H1 (cell line): ENCODE data around the gene EPM2A. TPM values are rescaled to one million over a fixed set of nuclear protein-coding genes. Genes with fewer than 3 reads are reported as not detected.

Experiments used
- CTCF ChIA-PET: fragments of 300-600 bp; sonication (Branson Sonifier 250); formaldehyde crosslinking; loops from one replicate; lab custom pipeline; 2021; ENCODE audit not compliant: partially characterized antibody; lab: Charles Lee
- POLR2A ChIA-PET: fragments of 300-600 bp; sonication (Branson Sonifier 250); formaldehyde crosslinking; loops from one replicate; lab custom pipeline; 2021; ENCODE audit warnings: inconsistent platforms; ENCODE audit not compliant: partially characterized antibody; lab: Charles Lee
- DNase-seq, 2 experiments: peaks; one replicate each; pipeline versions ENCODE4 v3.0.0 to v3.0.0-alpha.2; 2010 to 2022; ENCODE audit warnings: low spot score in 2 of 2, low read depth in 1 of 2, mixed read lengths in 1 of 2
- FAIRE-seq: peaks from 2 replicates; lab custom pipeline; 2011; peaks lifted over from hg19 to GRCh38; lab: Jason Lieb, UNC
- H2AFZ ChIP-seq: 2 replicates; pipeline ENCODE4 v1.8.1; 2012; ENCODE audit warnings: low read length, inconsistent platforms
- H2AK5ac ChIP-seq: 2 replicates; pipeline ENCODE4 v1.6.1; 2013; ENCODE audit warnings: low read depth, low read length
- H2BK120ac ChIP-seq: replicated peaks from 2 replicates; pipeline ENCODE3; 2013; ENCODE audit warnings: low read depth, low read length, inconsistent platforms
- H2BK12ac ChIP-seq: 2 replicates; pipeline ENCODE4 v1.6.1; 2013; ENCODE audit warnings: low read depth, low read length
- H2BK15ac ChIP-seq: 2 replicates; pipeline ENCODE4 v1.6.1; 2013; ENCODE audit warnings: low read length
- H2BK20ac ChIP-seq: 2 replicates; pipeline ENCODE4 v1.6.1; 2013; ENCODE audit warnings: low read length
- H2BK5ac ChIP-seq: 2 replicates; pipeline ENCODE4 v1.6.1; 2013; ENCODE audit warnings: low read depth, low read length
- H3K14ac ChIP-seq: 2 replicates; pipeline ENCODE4 v1.6.1; 2013; ENCODE audit warnings: inconsistent platforms; ENCODE audit not compliant: insufficient read length
- H3K18ac ChIP-seq: 2 replicates; pipeline ENCODE4 v1.6.1; 2013; ENCODE audit warnings: low read length; ENCODE audit errors: extremely low read depth
- H3K23ac ChIP-seq: 2 replicates; pipeline ENCODE4 v1.6.1; 2013; ENCODE audit warnings: inconsistent platforms; ENCODE audit not compliant: insufficient read length
- H3K23me2 ChIP-seq: 2 replicates; pipeline ENCODE4 v1.6.1; 2013; ENCODE audit warnings: low read depth, low read length
- H3K27ac ChIP-seq: 2 replicates; pipeline ENCODE4 v1.6.1; 2011; ENCODE audit warnings: low read depth, low read length, inconsistent platforms
- H3K27me3 ChIP-seq, 4 experiments: replicated peaks in 1 of 4; 1 replicate in 1 of 4; 2 replicates in 3 of 4; pipeline versions ENCODE4 v1.6.1 to v1.8.1; 2011 to 2013; ENCODE audit warnings: low read length in 3 of 4, mild to moderate bottlenecking in 3 of 4, inconsistent platforms in 2 of 4, mixed read lengths in 2 of 4, moderate library complexity in 1 of 4; ENCODE audit not compliant: control insufficient read depth in 3 of 4, insufficient read depth in 3 of 4; ENCODE audit errors: extremely low read depth in 1 of 4
- H3K36me3 ChIP-seq, 4 experiments: 2 replicates each; pipeline versions ENCODE4 v1.6.1 to v1.8.1; 2011 to 2013; ENCODE audit warnings: mild to moderate bottlenecking in 4 of 4, low read length in 3 of 4, moderate library complexity in 2 of 4, control low read depth in 1 of 4, inconsistent platforms in 1 of 4; ENCODE audit not compliant: insufficient read depth in 4 of 4, control insufficient read depth in 2 of 4
- H3K4ac ChIP-seq: replicated peaks from 2 replicates; pipeline ENCODE3; 2013; ENCODE audit warnings: low read length, low read depth, mixed read lengths, inconsistent platforms; ENCODE audit not compliant: insufficient read length
- H3K4me1 ChIP-seq, 4 experiments: replicated peaks in 1 of 4; 1 replicate in 1 of 4; 2 replicates in 3 of 4; pipeline versions ENCODE4 v1.6.1 to v1.8.1; 2011 to 2013; ENCODE audit warnings: low read length in 3 of 4, inconsistent platforms in 2 of 4, mixed read lengths in 1 of 4; ENCODE audit not compliant: insufficient read depth in 4 of 4, control insufficient read depth in 3 of 4
- H3K4me2 ChIP-seq, 2 experiments: 2 replicates each; pipeline versions ENCODE4 v1.6.1 to v1.8.1; 2011 to 2013; ENCODE audit warnings: low read depth in 2 of 2, low read length in 2 of 2, control low read depth in 1 of 2, inconsistent platforms in 1 of 2, mild to moderate bottlenecking in 1 of 2; ENCODE audit not compliant: insufficient read depth in 1 of 2
- H3K4me3 ChIP-seq, 4 experiments: fragments of 200-600, 300-600 bp in 1 of 4; sonication (generic), shearing (Covaris generic), sonication (Bioruptor Twin) in 1 of 4; 2 replicates each; pipeline versions ENCODE4 v1.5.1 to v1.8.1; 2011 to 2016; ENCODE audit warnings: low read length in 4 of 4, low read depth in 3 of 4, control low read depth in 2 of 4, inconsistent platforms in 2 of 4, mild to moderate bottlenecking in 2 of 4, mixed read lengths in 1 of 4, moderate library complexity in 1 of 4; ENCODE audit not compliant: insufficient read depth in 2 of 4; ENCODE audit errors: extremely low read depth in 1 of 4
- H3K56ac ChIP-seq: replicated peaks from 2 replicates; pipeline ENCODE3; 2013; ENCODE audit warnings: low read depth, mild to moderate bottlenecking, mixed read lengths, low read length, inconsistent platforms; ENCODE audit not compliant: insufficient read length
- H3K79me1 ChIP-seq: 2 replicates; pipeline ENCODE4 v1.6.1; 2013; ENCODE audit warnings: low read depth, low read length, control low read depth
- H3K79me2 ChIP-seq, 2 experiments: 2 replicates each; pipeline versions ENCODE4 v1.6.1 to v1.8.1; 2012 to 2013; ENCODE audit warnings: low read length in 2 of 2, mild to moderate bottlenecking in 2 of 2, inconsistent platforms in 1 of 2; ENCODE audit not compliant: insufficient read depth in 2 of 2, control insufficient read depth in 1 of 2
- H3K9ac ChIP-seq, 4 experiments: replicated peaks in 1 of 4; 1 replicate in 1 of 4; 2 replicates in 3 of 4; pipeline versions ENCODE4 v1.6.1 to v1.8.1; 2011 to 2013; ENCODE audit warnings: low read depth in 3 of 4, low read length in 3 of 4, control low read depth in 2 of 4, mild to moderate bottlenecking in 2 of 4, moderate library complexity in 2 of 4, inconsistent platforms in 1 of 4; ENCODE audit errors: extremely low read depth in 1 of 4
- H3K9me3 ChIP-seq, 2 experiments: 2 replicates each; pipeline versions ENCODE4 v1.6.1 to v1.8.1; 2012 to 2013; ENCODE audit warnings: mild to moderate bottlenecking in 2 of 2, moderate library complexity in 2 of 2, control low read depth in 1 of 2, inconsistent platforms in 1 of 2, low read depth in 1 of 2, low read length in 1 of 2, mixed read lengths in 1 of 2; ENCODE audit not compliant: insufficient read depth in 2 of 2
- H4K20me1 ChIP-seq, 2 experiments: replicated peaks in 1 of 2; 2 replicates each; pipeline versions ENCODE3 to v1.8.1; 2011 to 2013; ENCODE audit warnings: inconsistent platforms in 2 of 2, low read length in 2 of 2, mild to moderate bottlenecking in 1 of 2; ENCODE audit not compliant: insufficient read depth in 2 of 2, control insufficient read depth in 1 of 2
- H4K5ac ChIP-seq: 2 replicates; pipeline ENCODE4 v1.6.1; 2013; ENCODE audit warnings: low read length, low read depth, mixed read lengths, inconsistent platforms; ENCODE audit not compliant: insufficient read length
- H4K8ac ChIP-seq: 2 replicates; pipeline ENCODE4 v1.8.0; 2013; ENCODE audit warnings: mild to moderate bottlenecking, moderate library complexity, low read length, inconsistent platforms; ENCODE audit not compliant: insufficient read depth; ENCODE audit errors: extremely low read depth
- H4K91ac ChIP-seq: replicated peaks from 2 replicates; pipeline ENCODE3; 2013; ENCODE audit warnings: low read length, mixed read lengths, inconsistent platforms; ENCODE audit not compliant: insufficient read length
- CEBPB ChIP-seq: IDR thresholded peaks from 2 replicates; pipeline ENCODE4 v1.6.1; 2012; ENCODE audit warnings: low read depth, low read length
- EP300 ChIP-seq, 2 experiments: IDR thresholded peaks; 1 replicate in 1 of 2; 2 replicates in 1 of 2; pipeline ENCODE4 v1.6.1; 2011 to 2012; ENCODE audit warnings: low read depth in 2 of 2, low read length in 2 of 2, mild to moderate bottlenecking in 2 of 2, borderline replicate concordance in 1 of 2, inconsistent platforms in 1 of 2, moderate library complexity in 1 of 2
- GTF2F1 ChIP-seq: IDR thresholded peaks from 2 replicates; pipeline ENCODE4 v1.6.1; 2012; ENCODE audit warnings: low read depth, low read length, improper control_type of control experiment, borderline replicate concordance
- HDAC2 ChIP-seq, 2 experiments: fragments of 300-600 bp in 1 of 2; sonication (generic) in 1 of 2; IDR thresholded peaks; 2 replicates each; pipeline ENCODE4 v1.6.1; 2011 to 2012; ENCODE audit warnings: low read depth in 2 of 2, low read length in 2 of 2, mild to moderate bottlenecking in 2 of 2, moderate library complexity in 2 of 2, borderline replicate concordance in 1 of 2, inconsistent platforms in 1 of 2
- KDM4A ChIP-seq: IDR thresholded peaks from one replicate; pipeline ENCODE4 v1.7.1; 2012; ENCODE audit warnings: low read depth, mild to moderate bottlenecking, moderate library complexity, low read length, inconsistent platforms; ENCODE audit not compliant: severe bottlenecking
- MAX ChIP-seq: IDR thresholded peaks from 2 replicates; pipeline ENCODE4 v1.6.1; 2012; ENCODE audit warnings: inconsistent platforms
- NANOG ChIP-seq: IDR thresholded peaks from 2 replicates; pipeline ENCODE4 v1.6.1; 2011; ENCODE audit warnings: low read length, low read depth, mild to moderate bottlenecking, inconsistent platforms; ENCODE audit not compliant: insufficient read depth, poor library complexity, severe bottlenecking
- PHF8 ChIP-seq: fragments of 200-600 bp; sonication (generic); conservative IDR thresholded peaks from 2 replicates; pipeline ENCODE4 v1.7.1; 2012; ENCODE audit warnings: low read depth, mild to moderate bottlenecking, inconsistent platforms, low read length, moderate library complexity
- RBBP5 ChIP-seq: IDR thresholded peaks from 2 replicates; pipeline ENCODE4 v1.7.1; 2012; ENCODE audit warnings: low read depth, mild to moderate bottlenecking, inconsistent platforms, low read length, moderate library complexity, borderline replicate concordance
- RFX5 ChIP-seq: IDR thresholded peaks from 2 replicates; pipeline ENCODE4 v1.6.1; 2011; ENCODE audit warnings: low read depth, low read length, improper control_type of control experiment, borderline replicate concordance
- SAP30 ChIP-seq: fragments of 300-600 bp; sonication (generic); IDR thresholded peaks from 2 replicates; pipeline ENCODE4 v1.7.1; 2012; ENCODE audit warnings: low read length, moderate library complexity, mild to moderate bottlenecking, inconsistent platforms; ENCODE audit not compliant: insufficient read depth, insufficient replicate concordance
- SIX5 ChIP-seq: IDR thresholded peaks from 2 replicates; pipeline ENCODE4 v1.6.1; 2011; ENCODE audit warnings: mild to moderate bottlenecking, low read depth, low read length
- TEAD4 ChIP-seq: IDR thresholded peaks from 2 replicates; pipeline ENCODE4 v1.6.1; 2012; ENCODE audit warnings: low read depth, low read length, inconsistent platforms, mixed read lengths
- ZNF274 ChIP-seq: IDR thresholded peaks from 2 replicates; pipeline ENCODE4 v1.7.0; 2012; ENCODE audit warnings: low read length, borderline replicate concordance; ENCODE audit errors: extremely low read depth
- WGBS, 2 experiments: shearing (Covaris generic) in 1 of 2; methylation state at CpG; one replicate each; pipeline versions ENCODE4 v1.1.6 to v1.1.7; 2013 to 2015; ENCODE audit warnings: low lambda C conversion rate in 2 of 2, mixed read lengths in 2 of 2, inconsistent platforms in 1 of 2, low coverage in 1 of 2, missing lambda C conversion rate in 1 of 2; ENCODE audit not compliant: insufficient replicate concordance in 2 of 2, insufficient coverage in 1 of 2, insufficient read length in 1 of 2; ENCODE audit errors: extremely low coverage in 1 of 2, missing lambda C conversion rate in 1 of 2; 5-methylcytosine and 5-hydroxymethylcytosine counted together
- polyA plus RNA-seq, 7 experiments: library from polyadenylated mRNA; depleted of rRNA in 3 of 7; stranded (reverse) in 5 of 7; unstranded in 2 of 7; fragments of >200 nt in 5 of 7; fragments of 200-250 nt in 2 of 7; gene quantifications; 1 replicate in 5 of 7; 2 replicates in 1 of 7; 4 replicates in 1 of 7; pipeline versions ENCODE4 v1.2.1 to v1.2.3, GENCODE V29; 2011 to 2013; ENCODE audit warnings: missing spikeins in 2 of 7, mixed read lengths in 2 of 7
- total RNA-seq: library from RNA; stranded (reverse); fragmentation: NEBNext Ultra II Directional; extraction: Animal tissue kit (Norgen Biotek cat#: 25700); gene quantifications from 2 replicates; pipeline ENCODE4 v1.2.1, GENCODE V29; 2021

The EPM2A gene
- total and polyA plus RNA-seq, 2 of the 8 experiments (the other 6 are each of a cell fraction or from before 2014, with no cell fraction given) = 2.3 to 6.2 TPM

DNA sequence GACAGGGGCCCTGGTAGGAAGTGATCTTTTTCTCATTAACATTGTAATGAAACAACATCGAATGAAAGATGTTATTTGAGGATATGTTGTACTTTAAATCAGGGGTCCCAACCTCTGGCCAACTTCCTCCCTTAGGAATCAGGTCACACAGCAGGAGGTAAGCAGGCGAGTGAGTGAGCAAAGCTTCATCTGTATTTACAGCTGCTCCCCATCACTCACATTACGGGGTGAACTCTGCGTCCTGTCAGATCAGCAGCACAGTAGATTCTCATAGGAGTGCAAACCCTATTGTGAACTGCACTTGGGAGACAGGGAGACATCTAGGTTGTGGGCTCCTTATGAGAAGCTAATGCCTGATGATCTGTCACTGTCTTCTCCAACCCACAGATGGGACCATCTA is 19.9 kb downstream of the EPM2A start:
- H2BK12ac ChIP-seq = no peak overlapping the region
- no peak for DNase-seq
- H3K23ac ChIP-seq = no peak overlapping the region
- no peaks in the 10 kb centered on the region for H3K4me1 ChIP-seq
- H4K91ac ChIP-seq = no peak overlapping the region
- no peak overlapping the region for H3K4me3 ChIP-seq
- no peak overlapping the region for H3K27ac ChIP-seq
- no peaks in the 10 kb centered on the region for H4K20me1 ChIP-seq
- no peaks in the 10 kb centered on the region; a peak in 2 of 8 replicates for H3K36me3 ChIP-seq
- H3K4ac ChIP-seq = no peak overlapping the region
- H3K56ac ChIP-seq = no peak overlapping the region
- H2AK5ac ChIP-seq = no peak overlapping the region
- ChIA-PET POLR2A (no interaction called here), CTCF (no interaction called here)
- FAIRE-seq = no peak
- H3K14ac ChIP-seq = no peak overlapping the region
- H2BK15ac ChIP-seq = no peak overlapping the region
- no peaks in the 10 kb centered on the region for H3K79me2 ChIP-seq
- no peak overlapping the region for H2BK5ac ChIP-seq
- H2AFZ ChIP-seq = no peak overlapping the region
- H2BK120ac ChIP-seq = no peak overlapping the region
- H3K9me3 ChIP-seq = peaks cover 15 to 17% of the 10 kb centered on the region in 2 experiments; a peak in 3 of 4 replicates
- H3K79me1 ChIP-seq = no peaks in the 10 kb centered on the region
- H2BK20ac ChIP-seq = no peak overlapping the region
- no peak overlapping the region for H3K18ac ChIP-seq
- no peaks in the 10 kb centered on the region for H3K27me3 ChIP-seq
- no peak overlapping the region for H4K8ac ChIP-seq
- WGBS, 2 experiments = 91% methylated on average over 4 of the region's 4 CpGs; no CpG with 5 or more reads in 1 of the 2 experiments
- H3K9ac ChIP-seq = no peak overlapping the region
- no peaks in the 10 kb centered on the region for H3K23me2 ChIP-seq
- no peak overlapping the region for H4K5ac ChIP-seq
- no peak overlapping the region for H3K4me2 ChIP-seq
- TF ChIP-seq RBBP5 (no peak), CEBPB (no peak), PHF8 (no peak), RFX5 (no peak), GTF2F1 (no peak), KDM4A (no peak), MAX (no peak), SIX5 (no peak), EP300 (IDR thresholded peaks at IDR 0.05; ENCODE audit: borderline replicate concordance in 1 of 2, low read depth in 2 of 2, low read length in 2 of 2) (no peak), HDAC2 (IDR thresholded peaks at IDR 0.05; ENCODE audit: borderline replicate concordance in 1 of 2, low read depth in 2 of 2, low read length in 2 of 2) (no peak), NANOG (no peak), TEAD4 (no peak), SAP30 (no peak), ZNF274 (no peak)
